ENCODE measurements around the gene NEDD4L.

GRCh38 chr18:58285449-58286130 lies 241.6 kb downstream of the NEDD4L start:
- TF ChIP-seq, protein P1, sequence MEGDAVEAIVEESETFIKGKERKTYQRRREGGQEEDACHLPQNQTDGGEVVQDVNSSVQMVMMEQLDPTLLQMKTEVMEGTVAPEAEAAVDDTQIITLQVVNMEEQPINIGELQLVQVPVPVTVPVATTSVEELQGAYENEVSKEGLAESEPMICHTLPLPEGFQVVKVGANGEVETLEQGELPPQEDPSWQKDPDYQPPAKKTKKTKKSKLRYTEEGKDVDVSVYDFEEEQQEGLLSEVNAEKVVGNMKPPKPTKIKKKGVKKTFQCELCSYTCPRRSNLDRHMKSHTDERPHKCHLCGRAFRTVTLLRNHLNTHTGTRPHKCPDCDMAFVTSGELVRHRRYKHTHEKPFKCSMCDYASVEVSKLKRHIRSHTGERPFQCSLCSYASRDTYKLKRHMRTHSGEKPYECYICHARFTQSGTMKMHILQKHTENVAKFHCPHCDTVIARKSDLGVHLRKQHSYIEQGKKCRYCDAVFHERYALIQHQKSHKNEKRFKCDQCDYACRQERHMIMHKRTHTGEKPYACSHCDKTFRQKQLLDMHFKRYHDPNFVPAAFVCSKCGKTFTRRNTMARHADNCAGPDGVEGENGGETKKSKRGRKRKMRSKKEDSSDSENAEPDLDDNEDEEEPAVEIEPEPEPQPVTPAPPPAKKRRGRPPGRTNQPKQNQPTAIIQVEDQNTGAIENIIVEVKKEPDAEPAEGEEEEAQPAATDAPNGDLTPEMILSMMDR (IDR thresholded peaks at IDR 0.05; ENCODE audit: insufficient read depth, low read depth, low read length), result no peak
- no peak for TF ChIP-seq EZH2 (IDR thresholded peaks at IDR 0.05; ENCODE audit: insufficient read depth, low read length)
